Lower leg skin (tissue), 3 donors: ENCODE measurements around the gene DGCR6.
"Not testable (repeated sequence)": the region's sequence is repeated elsewhere in the genome, so short reads cannot be mapped to it uniquely, and the experiment has no call there.

Experiments
- POLR2A ChIP-seq, 2 donors: fragments of 450-650 bp; IDR thresholded peaks; one replicate each; pipeline ENCODE4 v1.6.1; 2016 to 2017; ENCODE audit warnings: antibody characterized with exemption in 2 of 2, mild to moderate bottlenecking in 1 of 2, moderate library complexity in 1 of 2
- TF ChIP-seq, protein P1 (sequence below), 3 donors: fragments of 450-650 bp; IDR thresholded peaks; one replicate each; pipeline ENCODE4 v1.5.1; 2016; ENCODE audit warnings: antibody characterized with exemption in 3 of 3, mild to moderate bottlenecking in 3 of 3, moderate library complexity in 2 of 3

DNA sequence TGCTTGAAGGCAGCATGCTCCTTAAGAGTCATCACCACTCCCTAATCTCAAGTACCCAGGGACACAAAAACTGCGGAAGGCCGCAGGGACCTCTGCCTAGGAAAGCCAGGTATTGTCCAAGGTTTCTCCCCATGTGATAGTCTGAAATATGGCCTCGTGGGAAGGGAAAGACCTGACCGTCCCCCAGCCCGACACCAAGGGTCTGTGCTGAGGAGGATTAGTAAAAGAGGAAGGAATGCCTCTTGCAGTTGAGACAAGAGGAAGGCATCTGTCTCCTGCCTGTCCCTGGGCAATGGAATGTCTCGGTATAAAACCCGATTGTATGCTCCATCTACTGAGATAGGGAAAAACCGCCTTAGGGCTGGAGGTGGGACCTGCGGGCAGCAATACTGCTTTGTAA is 41.0 kb downstream of the DGCR6 start:
- TF ChIP-seq, protein P1, sequence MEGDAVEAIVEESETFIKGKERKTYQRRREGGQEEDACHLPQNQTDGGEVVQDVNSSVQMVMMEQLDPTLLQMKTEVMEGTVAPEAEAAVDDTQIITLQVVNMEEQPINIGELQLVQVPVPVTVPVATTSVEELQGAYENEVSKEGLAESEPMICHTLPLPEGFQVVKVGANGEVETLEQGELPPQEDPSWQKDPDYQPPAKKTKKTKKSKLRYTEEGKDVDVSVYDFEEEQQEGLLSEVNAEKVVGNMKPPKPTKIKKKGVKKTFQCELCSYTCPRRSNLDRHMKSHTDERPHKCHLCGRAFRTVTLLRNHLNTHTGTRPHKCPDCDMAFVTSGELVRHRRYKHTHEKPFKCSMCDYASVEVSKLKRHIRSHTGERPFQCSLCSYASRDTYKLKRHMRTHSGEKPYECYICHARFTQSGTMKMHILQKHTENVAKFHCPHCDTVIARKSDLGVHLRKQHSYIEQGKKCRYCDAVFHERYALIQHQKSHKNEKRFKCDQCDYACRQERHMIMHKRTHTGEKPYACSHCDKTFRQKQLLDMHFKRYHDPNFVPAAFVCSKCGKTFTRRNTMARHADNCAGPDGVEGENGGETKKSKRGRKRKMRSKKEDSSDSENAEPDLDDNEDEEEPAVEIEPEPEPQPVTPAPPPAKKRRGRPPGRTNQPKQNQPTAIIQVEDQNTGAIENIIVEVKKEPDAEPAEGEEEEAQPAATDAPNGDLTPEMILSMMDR (IDR thresholded peaks at IDR 0.05) = not testable (repeated sequence)
- not testable (repeated sequence) for TF ChIP-seq POLR2A (IDR thresholded peaks at IDR 0.05)
